KBM-7 (cell line): ENCODE data around the gene HOXB8.
A peak's percentile ranks its signal among the peaks of the same experiment; 100 is the strongest.

ENCODE experiments used
- DNase-seq: peaks from one replicate; pipeline ENCODE4 v3.0.0-alpha.2; 2015
- in situ Hi-C: fragments of 300-500 bp; cut with MboI; formaldehyde crosslinking; loops from 2 replicates; pipeline ENCODE4 v1.14.3; 2020; ENCODE audit warnings: low sequenced_read_pairs, low pct_unique_long_range_greater_than_20kb, mixed read lengths

The HOXB8 gene

DNA sequence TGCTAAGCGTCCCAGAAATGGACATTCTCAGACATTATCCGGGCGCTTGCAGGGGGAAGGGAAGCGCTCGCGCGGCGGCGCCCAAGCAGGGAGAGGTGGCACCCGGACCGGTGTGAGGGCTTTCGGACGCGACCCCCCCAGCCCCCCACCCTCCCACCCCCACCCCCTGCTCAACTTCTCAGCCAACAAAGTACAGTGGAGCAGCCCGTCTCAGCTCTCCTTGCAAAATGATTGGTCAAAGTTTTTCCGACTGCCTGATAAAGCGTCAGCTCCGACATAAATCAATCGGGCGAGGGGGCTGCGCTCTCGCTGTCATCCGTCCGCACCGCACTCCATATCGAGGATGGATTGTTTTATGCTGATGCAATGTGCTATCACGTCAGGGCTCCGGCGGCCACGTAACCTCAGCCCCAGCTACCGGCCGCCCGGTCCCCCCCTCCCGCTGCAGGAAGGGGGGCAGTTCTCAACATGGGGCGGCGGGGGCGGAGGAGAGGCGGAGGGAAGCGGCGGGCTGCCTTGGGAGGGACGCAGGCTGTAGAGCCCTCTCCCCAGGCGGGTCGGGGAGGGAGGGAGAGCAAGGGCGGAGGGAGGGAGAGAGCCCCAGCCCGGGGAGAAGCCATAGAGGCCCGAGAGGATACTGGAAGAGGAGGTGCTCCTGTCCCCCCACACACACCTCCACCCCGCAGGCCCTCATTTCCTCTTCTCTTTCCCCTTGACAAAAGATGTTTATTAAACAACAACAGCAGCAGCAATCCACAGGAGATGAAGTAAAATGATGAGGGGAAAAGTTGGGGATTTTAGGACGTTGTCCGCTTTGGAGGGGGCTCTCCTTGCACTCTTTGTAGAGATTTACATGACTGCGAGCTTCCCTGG, 11.4 kb upstream of the HOXB8 start, which contains the start of gene HOXB9:
Gene HOXB9, minus strand, starts transcription at position 114 of the 873 bp plus-strand sequence. Its CDS starts 89 bp downstream, at position 25.
- in situ Hi-C loops, result no loop called here
- no peak for DNase-seq

DNA sequence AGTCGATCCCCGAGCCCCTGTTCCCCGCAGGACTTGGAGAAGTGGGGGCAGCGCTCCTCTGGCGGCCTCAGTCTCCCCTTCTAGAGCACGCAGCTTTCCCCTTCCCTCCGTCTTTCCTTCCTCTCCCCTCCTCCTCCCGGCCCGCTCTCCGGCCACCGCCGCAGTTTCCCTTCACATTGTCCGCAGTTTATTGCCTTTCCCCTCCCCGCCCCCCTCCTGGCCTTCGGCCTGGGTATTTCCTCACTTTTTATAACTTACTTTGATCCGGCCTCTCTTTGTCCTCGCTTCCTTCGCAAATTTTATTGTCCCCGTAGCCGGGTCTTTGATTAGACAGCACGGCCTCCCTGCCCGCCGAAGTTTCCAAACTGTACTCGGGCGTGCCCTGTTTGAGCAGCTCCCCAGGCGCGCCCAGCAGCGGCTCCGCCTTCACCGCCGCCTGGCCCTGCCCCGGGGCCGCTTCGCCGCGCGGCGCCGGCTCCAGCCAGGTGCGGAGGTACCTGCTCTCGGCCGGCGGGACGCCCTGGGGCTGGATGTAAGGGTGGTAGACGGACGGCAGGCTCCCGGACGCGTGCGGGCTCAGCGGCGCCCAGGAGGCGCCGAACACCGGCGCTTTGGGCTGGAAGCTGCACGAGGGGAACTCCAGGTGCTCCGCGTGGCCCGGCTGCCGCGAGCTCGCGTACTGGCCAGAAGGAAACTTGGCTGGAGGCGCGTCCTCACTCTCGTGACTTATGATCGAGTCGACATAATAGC, 10.6 kb upstream of the HOXB8 start:
- peak; percentile 38 for DNase-seq
- in situ Hi-C loops, result no loop called here

DNA sequence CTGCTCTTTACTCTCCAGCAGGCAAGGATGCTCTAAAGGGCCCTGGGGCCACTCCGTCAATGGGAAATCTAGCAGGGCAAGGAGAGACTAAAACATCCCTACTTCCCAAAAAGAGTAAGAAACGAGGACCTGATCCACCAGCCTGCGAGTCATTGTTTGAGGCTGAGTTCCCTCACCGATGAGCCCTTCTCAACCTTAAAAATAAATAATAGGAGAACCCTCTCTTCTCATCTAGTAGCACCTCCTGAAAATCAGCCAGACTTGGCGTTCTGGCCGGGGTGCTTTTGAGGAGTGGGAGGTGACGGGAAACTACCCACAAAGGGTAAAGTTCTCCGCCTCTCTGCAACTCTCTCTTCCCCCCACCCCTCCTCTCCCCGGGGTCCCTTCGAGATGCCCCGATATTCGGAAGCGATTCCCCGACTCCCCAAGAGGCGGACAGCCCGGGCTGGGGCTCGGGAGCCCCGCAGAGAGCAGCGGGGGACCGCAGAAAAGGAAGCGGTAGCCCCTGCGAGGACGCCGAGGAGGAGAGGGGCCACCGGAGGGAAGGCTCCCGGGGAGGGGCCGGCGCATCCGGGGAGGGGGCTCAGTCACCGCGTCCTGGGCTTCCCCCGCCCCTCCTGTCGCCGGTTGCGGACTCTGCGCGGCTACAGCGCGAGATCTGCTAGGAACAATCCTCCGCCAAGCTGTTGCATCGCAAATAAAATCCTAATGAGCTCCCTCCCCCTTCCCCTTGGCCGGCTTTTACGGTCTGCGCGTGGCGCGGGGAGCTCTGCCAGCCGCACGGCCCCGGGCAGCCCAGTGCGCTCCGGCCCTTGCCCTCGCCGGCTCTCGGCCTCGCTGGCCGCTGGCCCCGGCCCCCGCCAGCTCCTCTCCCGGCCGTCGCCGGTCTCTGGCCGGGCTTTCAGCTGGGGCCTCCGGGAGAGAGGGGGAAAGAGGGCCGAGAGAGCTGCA, 9.7 kb upstream of the HOXB8 start:
- DNase-seq, result no peak
- in situ Hi-C loops, result no loop called here

- DNase-seq, result no peak
- in situ Hi-C loops, result no loop called here
Measured at GRCh38 chr17:48624118-48624517, 9.0 kb upstream of the HOXB8 start.

DNA sequence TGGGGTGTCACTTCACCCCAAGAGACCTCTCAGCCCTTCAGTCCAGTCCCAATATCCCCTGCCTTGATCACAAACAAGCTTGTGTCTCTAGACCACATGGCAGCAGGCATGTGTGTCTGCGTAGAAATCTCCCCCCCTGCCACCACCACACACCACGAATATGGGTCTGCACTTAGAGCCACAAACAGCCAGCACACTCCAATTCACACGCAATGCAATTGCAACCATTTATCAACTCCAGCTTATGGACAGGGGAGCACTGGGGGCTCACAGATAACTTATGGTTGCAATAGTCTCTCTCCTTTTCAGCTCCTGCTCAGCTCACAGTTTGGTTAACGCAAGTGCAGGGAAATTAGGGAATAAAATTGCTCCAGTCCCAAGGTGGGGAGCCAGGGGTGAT, 8.5 kb upstream of the HOXB8 start:
- in situ Hi-C loops, result no loop called here
- DNase-seq, result no peak

- in situ Hi-C loops, result no loop called here
Measured at GRCh38 chr17:48622857-48623256, 7.8 kb upstream of the HOXB8 start.

DNA sequence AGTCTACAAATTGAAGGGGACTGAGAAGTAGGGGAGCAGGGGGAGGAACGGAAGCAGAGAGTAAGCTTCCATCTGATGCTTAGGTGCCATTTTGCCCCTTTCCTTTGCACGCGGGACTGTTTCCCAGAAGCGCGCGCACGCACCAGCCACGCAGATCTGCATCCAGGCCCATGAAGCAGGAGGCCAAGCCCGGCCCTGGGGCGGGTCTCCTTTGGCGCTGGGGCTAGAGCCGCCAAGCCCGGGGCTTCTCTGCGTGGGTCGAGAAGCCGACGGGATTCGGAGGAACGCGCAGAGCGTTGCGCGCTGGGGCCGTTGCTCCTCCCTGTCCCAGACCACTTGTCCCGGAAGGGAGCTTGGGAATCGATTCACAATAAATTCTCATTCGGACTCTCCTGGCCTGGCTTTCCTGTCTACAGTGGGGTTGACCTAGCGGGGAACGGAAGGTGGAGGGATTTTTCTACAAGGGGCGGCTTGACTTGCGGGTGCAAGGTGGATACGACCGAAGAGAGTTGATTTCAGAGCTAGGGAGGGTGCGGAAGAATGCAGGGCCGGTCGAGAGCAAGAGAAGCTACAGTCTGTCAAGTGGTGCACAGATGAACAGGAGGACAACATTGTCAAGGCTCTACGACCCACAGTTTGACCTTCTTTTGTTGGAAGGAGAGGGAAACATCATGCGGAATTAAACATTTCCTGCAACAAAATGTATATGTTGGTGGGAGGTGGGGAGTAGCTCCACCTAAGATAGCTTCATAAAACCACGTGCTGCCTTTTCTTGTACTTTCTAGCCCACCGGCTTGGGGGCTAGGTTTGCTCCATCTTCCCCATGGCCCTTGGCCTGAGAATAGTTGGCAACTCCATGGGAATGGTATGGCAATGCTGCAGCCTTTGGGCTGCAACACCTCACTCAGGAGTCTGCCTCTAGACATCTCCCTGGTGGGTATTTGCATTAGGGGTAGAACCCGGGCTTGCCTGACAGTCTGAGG, 6.6 kb upstream of the HOXB8 start:
- in situ Hi-C loops, result no loop called here

More at GRCh38 chr17:48622857-48623256, 7.8 kb upstream of the HOXB8 start:
- DNase-seq, result no peak

DNA sequence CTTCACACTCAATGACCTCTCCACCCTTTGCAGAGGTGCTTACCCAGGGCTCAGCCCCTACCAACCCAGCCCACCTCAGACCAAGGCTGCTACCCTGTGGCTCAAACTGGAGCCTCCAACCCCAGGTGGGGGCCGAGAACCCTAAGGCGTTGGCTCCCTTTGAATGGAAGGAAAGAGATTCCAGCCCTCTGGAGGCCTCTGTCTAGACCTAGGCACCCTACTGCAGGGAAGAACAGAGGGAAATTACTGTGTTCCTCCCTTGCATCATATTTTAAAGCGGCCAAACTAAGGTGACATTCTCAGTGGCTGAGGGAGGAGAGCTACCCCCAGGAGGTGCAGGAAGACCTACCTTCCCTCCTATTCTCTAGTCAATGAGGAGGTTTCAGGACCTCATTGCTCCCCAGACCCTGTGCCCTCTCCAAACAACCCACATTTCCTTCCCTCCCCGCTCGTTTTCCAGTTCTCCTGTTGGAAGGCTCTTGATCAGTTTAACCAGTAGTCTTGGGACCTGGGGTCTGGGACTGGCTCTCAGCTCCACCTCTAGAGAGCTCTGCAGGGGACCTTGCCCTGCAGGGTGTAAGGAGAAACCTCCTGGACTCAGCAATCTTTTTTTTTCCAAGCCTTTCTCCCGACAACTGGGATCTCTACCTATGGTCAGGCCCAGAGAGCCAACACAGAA, 5.5 kb upstream of the HOXB8 start:
- in situ Hi-C loops, result no loop called here

More for the DNA sequence above, 6.6 kb upstream of the HOXB8 start:
- no peak for DNase-seq

GRCh38 chr17:48619826-48620449, 4.8 kb upstream of the HOXB8 start:
- in situ Hi-C loops, result no loop called here
- DNase-seq, result no peak

More for the DNA sequence above, 5.5 kb upstream of the HOXB8 start:
- DNase-seq, result no peak

DNA sequence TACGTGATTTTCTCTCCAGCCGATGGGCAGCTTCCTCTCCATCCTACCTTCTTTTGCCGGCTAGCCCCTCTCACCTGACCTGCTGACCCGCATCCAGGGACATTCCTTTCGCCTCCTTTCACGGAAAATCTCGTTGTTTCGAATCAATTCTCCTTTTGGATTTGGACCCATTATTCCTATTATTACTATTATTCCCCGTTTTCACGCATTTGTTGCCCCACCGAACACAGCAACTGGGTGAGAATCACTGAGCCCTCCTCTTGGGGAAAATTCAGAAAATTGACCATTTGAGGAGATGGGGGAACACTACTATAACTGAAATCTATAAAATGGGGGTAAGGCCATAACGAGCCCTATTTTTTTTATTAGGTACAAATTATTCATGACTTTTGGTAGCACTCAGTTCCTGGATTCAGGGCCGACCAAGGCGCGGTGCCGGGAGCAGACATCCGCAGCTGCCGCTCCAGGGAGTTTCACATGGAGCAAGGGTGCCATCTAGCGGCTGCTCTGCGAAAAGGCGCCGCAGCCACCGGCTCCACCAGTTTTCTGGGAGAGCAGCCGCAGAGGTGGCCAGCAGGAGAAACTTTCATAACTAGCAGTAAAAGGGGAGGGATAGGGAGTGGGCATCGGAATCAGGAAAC, 3.3 kb upstream of the HOXB8 start:
- peak; percentile 90 for DNase-seq
- in situ Hi-C loops, result no loop called here

DNA sequence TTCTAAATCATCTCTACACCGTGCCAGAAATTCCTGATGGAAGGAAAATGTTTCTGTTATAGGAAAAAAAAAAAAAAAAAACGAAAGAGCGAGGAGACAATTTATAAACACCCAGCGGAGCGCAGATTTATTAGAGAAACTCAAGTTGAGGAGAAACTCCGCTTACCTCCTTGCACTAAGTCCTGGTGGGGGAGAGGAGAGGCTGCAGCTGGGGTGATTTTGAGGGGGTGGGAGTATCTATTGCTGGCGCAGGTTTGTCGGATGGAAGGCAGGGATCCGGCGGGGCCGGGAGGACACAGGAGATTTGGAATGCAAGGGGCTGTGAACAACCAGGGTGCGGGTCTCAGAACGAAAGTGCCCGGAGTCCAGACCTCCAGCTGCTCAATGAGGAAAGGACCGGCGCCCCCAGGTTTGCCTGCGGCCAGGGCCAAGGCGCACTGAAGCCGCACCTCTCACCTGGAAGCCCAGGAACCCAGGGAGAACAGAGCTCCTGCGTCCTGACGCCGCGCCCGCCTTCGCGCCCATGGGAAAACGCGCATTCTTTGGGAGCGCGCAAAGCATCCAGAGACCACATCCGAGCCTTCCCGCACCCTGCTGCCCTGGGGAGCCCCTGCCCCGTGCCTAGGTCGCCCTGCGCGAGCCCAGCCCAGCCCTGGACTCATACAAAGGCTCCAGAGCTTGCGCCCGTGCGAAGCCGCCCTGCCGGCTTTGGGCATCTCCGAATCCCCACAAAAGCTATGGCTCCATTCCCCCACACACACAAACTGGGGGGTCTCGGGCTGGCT, 2.6 kb upstream of the HOXB8 start:
- DNase-seq, result no peak
- in situ Hi-C loops, result no loop called here

DNA sequence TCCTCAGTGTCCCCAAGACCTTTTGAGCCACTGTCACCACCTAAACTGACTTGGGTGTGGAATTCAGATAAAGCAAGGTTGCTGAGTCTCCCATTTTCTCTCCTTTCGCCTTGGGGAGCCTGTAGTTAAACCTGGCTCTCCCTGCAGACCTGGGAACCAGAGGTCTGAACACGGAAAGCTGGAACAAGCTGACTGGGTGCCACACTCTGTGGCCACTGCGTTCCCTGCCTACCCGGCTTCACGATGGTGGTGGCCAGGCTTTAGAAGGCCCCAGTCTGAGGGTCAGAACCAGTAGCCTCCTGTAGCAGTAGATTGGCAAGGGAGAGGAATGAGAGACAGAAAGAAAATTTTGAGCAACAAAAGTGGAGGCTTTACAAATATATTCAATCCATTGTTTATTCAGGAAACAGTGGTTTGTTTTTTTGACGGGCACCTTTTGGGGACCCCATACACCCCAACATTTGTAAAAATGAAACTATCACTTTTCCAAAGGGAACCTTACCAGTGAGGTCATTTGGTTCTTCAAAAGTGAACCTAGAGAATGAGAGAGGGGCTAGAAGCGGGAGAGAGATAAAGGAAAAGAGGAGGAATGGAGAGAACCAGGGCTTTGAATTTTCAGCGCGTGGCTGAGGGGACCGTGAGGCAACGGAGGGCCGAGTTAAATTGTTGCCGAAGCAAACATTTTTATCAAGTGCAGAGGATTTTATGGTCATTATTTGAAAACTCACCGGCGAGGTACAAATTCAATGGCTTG, 1.8 kb upstream of the HOXB8 start:
- DNase-seq, result no peak
- in situ Hi-C loops, result no loop called here

DNA sequence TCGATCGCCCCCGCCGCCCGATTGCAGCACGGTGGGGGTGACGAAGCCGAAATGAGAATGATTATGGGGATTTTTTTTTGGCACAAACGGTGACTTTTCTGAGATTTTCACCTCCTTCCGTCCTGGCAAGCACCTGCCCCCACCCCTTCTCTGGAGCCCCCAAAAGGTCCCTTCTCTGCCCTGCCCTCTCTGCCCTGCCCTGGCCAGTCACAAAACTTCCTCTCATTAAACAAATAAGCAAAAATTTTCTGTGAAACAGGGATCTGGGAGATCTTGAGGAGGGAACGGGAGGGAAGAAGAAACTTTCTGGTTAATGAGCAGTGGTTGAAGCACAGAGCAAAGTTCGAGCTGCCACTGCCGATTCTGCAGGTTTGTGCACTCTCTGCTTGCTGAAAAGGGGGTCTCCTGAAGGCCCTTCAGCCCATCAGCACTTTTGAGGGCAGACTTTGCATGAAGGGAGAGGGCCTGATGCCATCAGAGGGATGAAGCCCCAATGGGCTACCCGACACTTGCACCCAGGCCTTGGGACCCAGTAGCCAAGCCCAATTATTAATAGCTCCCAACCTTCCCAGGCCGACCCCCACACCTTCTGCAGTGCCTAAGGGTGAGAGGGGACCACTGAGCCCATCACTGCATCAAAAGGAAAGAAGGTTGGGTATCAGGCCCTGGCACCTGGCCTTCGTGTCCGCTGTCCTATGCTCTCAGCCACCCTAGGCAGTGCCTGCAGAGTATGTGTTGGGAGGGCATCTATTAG, 1.0 kb upstream of the HOXB8 start:
- in situ Hi-C loops, result no loop called here
- DNase-seq, result no peak

- in situ Hi-C loops, result no loop called here
- no peak for DNase-seq
Measured at GRCh38 chr17:48613862-48614694, 1.0 kb downstream of the HOXB8 start.
